ENCODE data around the gene SHC3. TPM values are rescaled to one million over a fixed set of nuclear protein-coding genes. Genes with fewer than 3 reads are reported as not detected.
A peak's percentile ranks its signal among the peaks of the same experiment; 100 is the strongest.

SHC3 gene
- total RNA-seq, 2 donors from 2014 or later, result 6.4 to 12.2 TPM

GRCh38 chr9:89187950-89188349 is 9.3 kb upstream of the SHC3 start:
- no peak for DNase-seq (ENCODE audit: low spot score)
- intact Hi-C loops (cut with DNase I), result no loop called here

- intact Hi-C loops (cut with DNase I), result no loop called here
Observed at GRCh38 chr9:89187541-89187940, 8.9 kb upstream of the SHC3 start.

GRCh38 chr9:89186960-89187359 is 8.3 kb upstream of the SHC3 start:
- no peak for DNase-seq (ENCODE audit: low spot score)
- intact Hi-C loops (cut with DNase I), result no loop called here

More at GRCh38 chr9:89187541-89187940, 8.9 kb upstream of the SHC3 start:
- DNase-seq (ENCODE audit: low spot score), result no peak

- DNase-seq (ENCODE audit: low spot score), result no peak
- intact Hi-C loops (cut with DNase I), result no loop called here
Observed at GRCh38 chr9:89185980-89186379, 7.4 kb upstream of the SHC3 start.

- no peak for DNase-seq (ENCODE audit: low spot score)
- intact Hi-C loops (cut with DNase I), result no loop called here
Observed at GRCh38 chr9:89183146-89183545, 4.5 kb upstream of the SHC3 start.

- DNase-seq (ENCODE audit: low spot score), result no peak
Observed at GRCh38 chr9:89182369-89182768, 3.8 kb upstream of the SHC3 start.

GRCh38 chr9:89179895-89180734 is 1.5 kb upstream of the SHC3 start:
- peak; percentile 96 for DNase-seq (ENCODE audit: low spot score)
- intact Hi-C loops (cut with DNase I), result loop anchor here in 1 of 2 donors (10.0 kb wide), 1 partner anchor 155 kb away; no protein-coding TSS in a partner anchor

More at GRCh38 chr9:89182369-89182768, 3.8 kb upstream of the SHC3 start:
- intact Hi-C loops (cut with DNase I), result no loop called here

- DNase-seq (ENCODE audit: low spot score), result no peak
- intact Hi-C loops (cut with DNase I), result loop anchor here in 1 of 2 donors (10.0 kb wide), 1 partner anchor 155 kb away; no protein-coding TSS in a partner anchor
Observed at GRCh38 chr9:89179540-89179894, 899 bp upstream of the SHC3 start.

- intact Hi-C loops (cut with DNase I), result loop anchor here in 1 of 2 donors (10.0 kb wide), 1 partner anchor 154 kb away; no protein-coding TSS in a partner anchor
- DNase-seq (ENCODE audit: low spot score), result no peak
Observed at GRCh38 chr9:89178830-89179539, 367 bp upstream of the SHC3 start.

GRCh38 chr9:89177012-89177943 is 1.3 kb downstream of the SHC3 start:
- intact Hi-C loops (cut with DNase I), result loop anchor here in 1 of 2 donors (10.0 kb wide), 1 partner anchor 152 kb away; no protein-coding TSS in a partner anchor
- no peak for DNase-seq (ENCODE audit: low spot score)

GRCh38 chr9:89175828-89176261 is 2.8 kb downstream of the SHC3 start:
- intact Hi-C loops (cut with DNase I), result loop anchor here in 1 of 2 donors (10.0 kb wide), 1 partner anchor 151 kb away; no protein-coding TSS in a partner anchor
- DNase-seq (ENCODE audit: low spot score), result no peak

GRCh38 chr9:89174291-89174690 is 4.3 kb downstream of the SHC3 start:
- DNase-seq (ENCODE audit: low spot score), result no peak
- intact Hi-C loops (cut with DNase I), result loop anchor here in 1 of 2 donors (10.0 kb wide), 1 partner anchor 149 kb away; no protein-coding TSS in a partner anchor

- intact Hi-C loops (cut with DNase I), result loop anchor here in 1 of 2 donors (10.0 kb wide), 1 partner anchor 148 kb away; no protein-coding TSS in a partner anchor
- no peak for DNase-seq (ENCODE audit: low spot score)
Observed at GRCh38 chr9:89173072-89173471, 5.5 kb downstream of the SHC3 start.

GRCh38 chr9:89172398-89172797 is 6.2 kb downstream of the SHC3 start:
- intact Hi-C loops (cut with DNase I), result loop anchor here in 1 of 2 donors (10.0 kb wide), 1 partner anchor 148 kb away; no protein-coding TSS in a partner anchor
- no peak for DNase-seq (ENCODE audit: low spot score)

- intact Hi-C loops (cut with DNase I), result loop anchor here in 1 of 2 donors (10.0 kb wide), 1 partner anchor 147 kb away; no protein-coding TSS in a partner anchor
- no peak for DNase-seq (ENCODE audit: low spot score)
Observed at GRCh38 chr9:89171693-89172092, 6.9 kb downstream of the SHC3 start.

GRCh38 chr9:89171231-89171630 is 7.4 kb downstream of the SHC3 start:
- DNase-seq (ENCODE audit: low spot score), result no peak
- intact Hi-C loops (cut with DNase I), result loop anchor here in 1 of 2 donors (10.0 kb wide), 1 partner anchor 146 kb away; no protein-coding TSS in a partner anchor

GRCh38 chr9:89168901-89169813 is 9.5 kb downstream of the SHC3 start:
- intact Hi-C loops (cut with DNase I), result no loop called here
- no peak for DNase-seq (ENCODE audit: low spot score)

- intact Hi-C loops (cut with DNase I), result no loop called here
Observed at GRCh38 chr9:89167788-89168187, 10.8 kb downstream of the SHC3 start.

More at GRCh38 chr9:89167788-89168187, 10.8 kb downstream of the SHC3 start:
- no peak for DNase-seq (ENCODE audit: low spot score)

Measured in posterior vena cava (tissue), 2 donors.